Endothelial cell (in vitro differentiated cells): ENCODE data around the gene VSX1. TPM values are rescaled to one million over a fixed set of nuclear protein-coding genes. Genes with fewer than 3 reads are reported as not detected.

Experiments used
- DNase-seq: peaks from one replicate; pipeline ENCODE4 v3.0.0; 2021; ENCODE audit warnings: low spot score
- H3K27ac Mint-ChIP-seq: one replicate; pipeline ENCODE4 v1.8.0; 2021; ENCODE audit warnings: mixed read lengths, inconsistent platforms; ENCODE audit not compliant: unreplicated experiment
- H3K27me3 Mint-ChIP-seq: one replicate; pipeline ENCODE4 v1.8.0; 2021; ENCODE audit warnings: mild to moderate bottlenecking, moderate library complexity, mixed read lengths, inconsistent platforms; ENCODE audit not compliant: unreplicated experiment
- H3K36me3 Mint-ChIP-seq: one replicate; pipeline ENCODE4 v1.8.0; 2021; ENCODE audit warnings: mild to moderate bottlenecking, low read depth, mixed read lengths, inconsistent platforms; ENCODE audit not compliant: unreplicated experiment
- H3K4me1 Mint-ChIP-seq: one replicate; pipeline ENCODE4 v1.8.0; 2021; ENCODE audit warnings: mild to moderate bottlenecking, mixed read lengths, inconsistent platforms; ENCODE audit not compliant: unreplicated experiment
- H3K4me3 Mint-ChIP-seq: one replicate; pipeline ENCODE4 v1.8.0; 2021; ENCODE audit warnings: mild to moderate bottlenecking, mixed read lengths, inconsistent platforms; ENCODE audit not compliant: unreplicated experiment
- H3K9me3 Mint-ChIP-seq: one replicate; pipeline ENCODE4 v1.8.0; 2021; ENCODE audit warnings: mixed read lengths, inconsistent platforms; ENCODE audit not compliant: unreplicated experiment
- total RNA-seq: library from RNA; stranded (reverse); fragmentation: NEBNext Ultra II Directional; extraction: Animal tissue kit (Norgen Biotek cat#: 25700); gene quantifications from one replicate; pipeline ENCODE4 v1.2.1, GENCODE V29; 2021; ENCODE audit not compliant: unreplicated experiment
- TF ChIP-seq, protein P1 (sequence below): fragments of 200-600 bp; sonication (generic); IDR thresholded peaks from one replicate; pipeline ENCODE4 v1.5.0; 2021; ENCODE audit warnings: antibody characterized with exemption; ENCODE audit not compliant: unreplicated experiment

The VSX1 gene
- total RNA-seq, 1 donor from 2014 or later: not detected

DNA sequence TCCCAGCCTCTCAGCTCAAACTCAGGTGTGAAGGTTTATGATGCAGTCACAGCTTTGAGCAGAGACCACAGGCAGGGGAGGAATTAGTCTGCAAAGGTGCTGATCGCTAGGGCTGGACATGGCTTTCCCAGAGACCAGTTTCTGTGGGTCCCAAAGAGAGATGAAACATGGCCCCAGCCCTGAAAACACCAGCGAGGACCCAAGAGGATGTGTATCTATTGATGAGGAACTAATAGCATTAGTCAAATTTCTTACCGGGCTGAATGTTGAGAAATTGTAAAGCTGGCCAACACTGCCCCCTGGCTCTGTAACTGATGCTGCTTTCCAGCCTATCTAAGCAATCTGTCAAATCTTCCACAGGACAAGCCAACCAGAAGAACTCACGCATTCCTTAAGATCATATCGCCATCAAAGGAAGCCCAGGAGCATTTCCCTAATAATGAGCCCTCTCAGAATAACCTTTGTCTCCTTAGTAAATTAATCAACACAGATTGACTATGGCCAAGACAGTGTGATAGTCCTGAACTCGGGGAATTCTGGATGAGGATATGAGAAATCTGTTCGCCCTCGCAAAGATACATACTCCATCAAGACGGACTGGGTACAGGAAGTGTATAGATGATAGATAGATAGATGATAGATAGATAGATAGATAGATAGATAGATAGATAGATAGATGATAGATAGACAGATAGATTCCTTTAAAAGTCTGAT lies 16.2 kb downstream of the VSX1 start:
- no peak overlapping the region for H3K4me3 Mint-ChIP-seq
- H3K4me1 Mint-ChIP-seq: peaks cover 9% of the 10 kb centered on the region
- H3K36me3 Mint-ChIP-seq: peaks cover 4% of the 10 kb centered on the region
- peaks cover 16% of the 10 kb centered on the region for H3K27me3 Mint-ChIP-seq
- no peaks in the 10 kb centered on the region for H3K9me3 Mint-ChIP-seq
- no peak overlapping the region for H3K27ac Mint-ChIP-seq
- TF ChIP-seq, protein P1, sequence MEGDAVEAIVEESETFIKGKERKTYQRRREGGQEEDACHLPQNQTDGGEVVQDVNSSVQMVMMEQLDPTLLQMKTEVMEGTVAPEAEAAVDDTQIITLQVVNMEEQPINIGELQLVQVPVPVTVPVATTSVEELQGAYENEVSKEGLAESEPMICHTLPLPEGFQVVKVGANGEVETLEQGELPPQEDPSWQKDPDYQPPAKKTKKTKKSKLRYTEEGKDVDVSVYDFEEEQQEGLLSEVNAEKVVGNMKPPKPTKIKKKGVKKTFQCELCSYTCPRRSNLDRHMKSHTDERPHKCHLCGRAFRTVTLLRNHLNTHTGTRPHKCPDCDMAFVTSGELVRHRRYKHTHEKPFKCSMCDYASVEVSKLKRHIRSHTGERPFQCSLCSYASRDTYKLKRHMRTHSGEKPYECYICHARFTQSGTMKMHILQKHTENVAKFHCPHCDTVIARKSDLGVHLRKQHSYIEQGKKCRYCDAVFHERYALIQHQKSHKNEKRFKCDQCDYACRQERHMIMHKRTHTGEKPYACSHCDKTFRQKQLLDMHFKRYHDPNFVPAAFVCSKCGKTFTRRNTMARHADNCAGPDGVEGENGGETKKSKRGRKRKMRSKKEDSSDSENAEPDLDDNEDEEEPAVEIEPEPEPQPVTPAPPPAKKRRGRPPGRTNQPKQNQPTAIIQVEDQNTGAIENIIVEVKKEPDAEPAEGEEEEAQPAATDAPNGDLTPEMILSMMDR: peak; percentile 57
- DNase-seq: peak; percentile 54

DNA sequence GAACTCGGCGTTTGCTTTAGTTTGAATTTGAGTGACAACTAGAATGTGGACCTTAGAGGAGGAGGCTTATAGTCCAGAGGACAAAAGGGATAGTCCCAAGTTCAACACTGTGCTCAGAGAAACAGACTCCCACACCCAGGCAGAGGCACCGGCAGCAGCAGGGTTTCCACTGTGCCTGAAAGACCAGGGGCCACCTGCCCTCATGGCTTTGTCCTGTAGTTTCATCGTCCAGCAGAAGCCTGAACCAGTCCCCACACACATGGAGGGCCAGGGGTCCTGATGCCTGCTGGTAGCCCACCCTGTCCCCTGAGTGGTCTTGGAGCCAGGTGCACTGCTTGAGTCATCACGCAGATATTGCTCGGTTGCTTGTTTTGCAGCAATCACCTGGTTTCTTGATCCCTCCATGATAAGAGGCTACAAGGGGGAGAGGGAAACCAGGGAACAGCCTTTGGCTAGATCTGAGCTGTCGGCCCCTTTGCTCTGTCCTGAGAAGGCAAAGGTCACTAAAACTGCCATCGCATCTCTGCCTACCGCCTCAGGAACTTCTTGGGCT lies 16.8 kb downstream of the VSX1 start:
- DNase-seq: no peak
- Mint-ChIP-seq H3K9me3 (no peaks in the 10 kb centered on the region), H3K27ac (no peak overlapping the region), H3K36me3 (peaks cover 4% of the 10 kb centered on the region), H3K27me3 (peaks cover 21% of the 10 kb centered on the region), H3K4me3 (no peak overlapping the region), H3K4me1 (peaks cover 14% of the 10 kb centered on the region)
- TF ChIP-seq, protein P1: no peak

DNA sequence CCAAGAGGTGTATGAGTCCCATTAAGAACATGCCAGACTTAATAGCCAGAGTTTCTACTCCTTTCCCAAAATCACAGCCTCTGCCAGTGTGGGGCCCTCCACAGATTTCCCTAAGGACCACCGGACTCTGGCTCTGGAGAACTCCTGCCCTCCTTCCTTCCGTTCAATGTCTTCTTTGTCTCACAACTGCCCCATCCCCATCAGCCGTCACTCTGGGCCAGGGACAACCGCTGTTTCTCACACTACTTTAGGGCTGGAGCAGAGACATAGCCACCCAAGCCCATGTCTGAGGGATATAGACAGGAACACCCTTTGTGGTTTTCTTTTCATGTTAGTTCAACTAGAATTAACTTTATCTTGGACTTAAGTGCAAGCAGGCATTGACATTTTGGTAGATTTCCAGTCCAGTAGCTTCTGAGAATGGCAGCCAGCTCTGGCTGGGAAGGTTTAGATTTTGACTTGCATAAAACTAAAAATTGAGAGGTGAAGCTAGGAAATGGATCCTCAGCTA lies 17.3 kb downstream of the VSX1 start:
- Mint-ChIP-seq H3K36me3 (peaks cover 4% of the 10 kb centered on the region), H3K4me3 (no peak overlapping the region), H3K9me3 (no peaks in the 10 kb centered on the region), H3K4me1 (peaks cover 14% of the 10 kb centered on the region), H3K27me3 (peaks cover 21% of the 10 kb centered on the region), H3K27ac (no peak overlapping the region)
- TF ChIP-seq, protein P1: no peak
- DNase-seq: no peak

DNA sequence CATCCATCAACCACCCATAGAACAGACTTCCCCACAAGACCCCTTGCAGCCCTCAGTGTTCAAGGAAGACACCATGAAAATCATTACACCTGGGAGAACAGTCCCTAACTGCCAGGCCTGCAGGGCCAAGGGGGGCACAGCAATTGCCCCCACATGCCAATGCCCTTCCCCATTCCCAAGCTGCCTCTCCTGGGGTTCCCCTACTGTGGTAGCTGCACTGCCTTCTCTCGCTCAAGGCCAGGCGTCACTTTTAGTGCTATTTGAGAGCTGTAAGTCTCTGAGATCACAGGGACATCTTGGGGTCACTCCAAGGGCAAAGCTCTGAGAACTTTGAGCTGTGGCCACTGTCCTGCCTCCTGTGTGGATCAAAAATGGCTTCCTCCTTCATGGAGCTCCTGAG lies 18.0 kb downstream of the VSX1 start:
- H3K4me1 Mint-ChIP-seq: peaks cover 15% of the 10 kb centered on the region

More for the DNA sequence above, 18.0 kb downstream of the VSX1 start:
- Mint-ChIP-seq H3K27ac (no peak overlapping the region), H3K36me3 (peaks cover 4% of the 10 kb centered on the region), H3K9me3 (no peaks in the 10 kb centered on the region), H3K27me3 (peaks cover 24% of the 10 kb centered on the region), H3K4me3 (no peak overlapping the region)
- TF ChIP-seq, protein P1: no peak
- no peak for DNase-seq
